SU-DHL-6 (cell line): ENCODE results near the gene FBF1.

Source experiments
- H2AFZ ChIP-seq: fragments of 200-600 bp; sonication (generic); 2 replicates; pipeline ENCODE4 v1.6.1; 2014; ENCODE audit warnings: low read depth, mild to moderate bottlenecking, moderate library complexity, mixed read lengths, antibody characterized with exemption, low read length; ENCODE audit not compliant: severe bottlenecking
- H3F3A ChIP-seq: fragments of 200-600 bp; shearing (Covaris generic); 2 replicates; pipeline ENCODE4 v1.6.0; 2016; ENCODE audit warnings: antibody characterized with exemption, mild to moderate bottlenecking; ENCODE audit not compliant: insufficient read depth
- H3K27ac ChIP-seq: fragments of 200-600 bp; sonication (generic); 2 replicates; pipeline ENCODE4 v1.5.1; 2016; ENCODE audit warnings: low read depth, mild to moderate bottlenecking, low read length, moderate library complexity, mixed read lengths
- H3K27me3 ChIP-seq: fragments of 200-600 bp; sonication (generic), shearing (Covaris generic); 2 replicates; pipeline ENCODE4 v1.6.0; 2014; ENCODE audit warnings: mild to moderate bottlenecking, low read length
- H3K36me3 ChIP-seq: fragments of 200-600 bp; sonication (generic); 2 replicates; pipeline ENCODE4 v1.6.1; 2014; ENCODE audit warnings: mild to moderate bottlenecking, low read length, mixed read lengths
- H3K4me2 ChIP-seq: fragments of 300-600, 200-600 bp; shearing (Covaris generic), sonication (generic); 2 replicates; pipeline ENCODE4 v1.6.0; 2014; ENCODE audit warnings: low read length, low read depth, mild to moderate bottlenecking; ENCODE audit not compliant: poor library complexity, severe bottlenecking
- H3K4me3 ChIP-seq: fragments of 200-600 bp; sonication (generic); 2 replicates; pipeline ENCODE4 v1.5.1; 2014; ENCODE audit warnings: antibody characterized with exemption, low read length, mild to moderate bottlenecking, mixed read lengths; ENCODE audit not compliant: insufficient read depth, poor library complexity, severe bottlenecking
- H3K79me2 ChIP-seq: fragments of 200-600 bp; sonication (generic); 2 replicates; pipeline ENCODE4 v1.6.1; 2014; ENCODE audit warnings: mild to moderate bottlenecking, low read length, moderate library complexity; ENCODE audit not compliant: insufficient read depth
- H3K9ac ChIP-seq: fragments of 200-600 bp; sonication (generic); 2 replicates; pipeline ENCODE4 v1.7.0; 2014; ENCODE audit warnings: mild to moderate bottlenecking, low read length
- H3K9me2 ChIP-seq: fragments of 200-600 bp; sonication (generic); replicated peaks from 2 replicates; pipeline ENCODE4 v1.6.1; 2014; ENCODE audit warnings: low read length; ENCODE audit not compliant: insufficient read depth
- H3K9me3 ChIP-seq: fragments of 200-600 bp; sonication (generic); 2 replicates; pipeline ENCODE4 v1.6.1; 2014; ENCODE audit warnings: low read length, mixed read lengths; ENCODE audit not compliant: insufficient read depth
- H4K20me1 ChIP-seq: fragments of 200-600 bp; sonication (generic); 2 replicates; pipeline ENCODE4 v1.6.1; 2014; ENCODE audit warnings: low read depth, mild to moderate bottlenecking, antibody characterized with exemption, low read length, moderate library complexity, mixed read lengths
- CTCF ChIP-seq: fragments of 200-600 bp; sonication (generic); IDR thresholded peaks from one replicate; pipeline ENCODE4 v1.5.1; 2017; ENCODE audit warnings: antibody characterized with exemption, mild to moderate bottlenecking, low read length, moderate library complexity; ENCODE audit not compliant: insufficient read depth, poor library complexity, severe bottlenecking
- EZH2phosphoT487 ChIP-seq: fragments of 200-600 bp; sonication (generic), shearing (Covaris generic); conservative IDR thresholded peaks from 2 replicates; pipeline ENCODE4 v1.6.1; 2018; ENCODE audit warnings: mild to moderate bottlenecking, antibody characterized with exemption, low read length, moderate library complexity, mixed read lengths

FBF1 gene

GRCh38 chr17:75876190-75876937, 64.5 kb downstream of the FBF1 start:
- Histone ChIP-seq H3K9me3 (no peaks in the 10 kb centered on the region), H3K36me3 (no peaks in the 10 kb centered on the region), H3K9me2 (no peaks in the 10 kb centered on the region), H3K4me3 (no peak overlapping the region), H3K4me2 (peak overlapping the region; percentile 30), H3K79me2 (no peaks in the 10 kb centered on the region), H3K27me3 (no peaks in the 10 kb centered on the region), H2AFZ (peak overlapping the region; percentile 72), H3K27ac (no peak overlapping the region), H3K9ac (peak overlapping the region; percentile 40; the same call in 1 of the 2 replicates), H3F3A (no peaks in the 10 kb centered on the region), H4K20me1 (no peaks in the 10 kb centered on the region)
- peak; percentile 13 for TF ChIP-seq CTCF
- no peak for TF ChIP-seq EZH2phosphoT487

GRCh38 chr17:75875940-75876189, 65.0 kb downstream of the FBF1 start:
- Histone ChIP-seq H3K9ac (peak overlapping the region; percentile 40; the same call in 1 of the 2 replicates), H3K4me3 (no peak overlapping the region)

DNA sequence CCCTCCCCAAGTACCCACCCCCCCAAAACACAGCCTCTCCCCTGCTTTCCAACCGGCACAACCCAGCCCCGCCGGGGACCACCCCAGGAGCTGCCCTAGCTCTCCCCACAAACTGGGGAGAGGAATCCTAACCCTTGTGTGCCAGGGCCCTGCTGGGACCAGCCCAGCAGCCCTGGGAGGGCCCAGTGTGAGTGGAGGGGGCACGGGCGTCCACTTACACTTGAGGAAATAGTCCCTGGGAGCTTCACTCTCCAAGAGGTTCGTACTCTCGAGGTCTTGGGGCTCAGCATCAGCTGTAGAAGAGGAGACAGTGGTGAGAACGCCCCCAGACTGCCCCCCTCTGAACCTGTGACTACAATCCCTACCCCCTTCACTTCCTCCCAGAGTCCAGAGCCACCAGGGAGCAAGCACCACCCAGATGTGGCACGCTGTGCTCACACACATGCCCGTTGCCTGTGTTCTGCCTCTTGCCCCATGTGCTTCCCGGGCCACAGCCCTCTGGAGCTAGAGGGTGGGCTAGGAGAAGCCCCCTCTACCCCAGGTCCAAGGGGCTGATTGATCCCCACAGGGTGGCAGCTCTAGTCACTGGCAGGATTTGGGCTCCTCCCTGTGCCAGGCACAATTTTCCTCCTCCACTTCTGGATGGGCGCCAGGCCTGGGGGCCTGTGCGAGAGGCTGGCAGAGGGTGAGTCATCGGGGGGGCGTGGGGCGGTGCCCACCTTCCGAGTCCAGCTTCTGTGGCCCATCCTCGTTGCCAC, 65.5 kb downstream of the FBF1 start:
- TF ChIP-seq CTCF (no peak), EZH2phosphoT487 (no peak)
- Histone ChIP-seq H3K4me2 (peak overlapping the region; percentile 30), H2AFZ (peak overlapping the region; percentile 72), H3K4me3 (no peak overlapping the region), H3K79me2 (no peaks in the 10 kb centered on the region), H4K20me1 (no peaks in the 10 kb centered on the region), H3K27ac (no peak overlapping the region), H3F3A (no peaks in the 10 kb centered on the region), H3K36me3 (no peaks in the 10 kb centered on the region), H3K9ac (peak overlapping the region; percentile 40; the same call in 1 of the 2 replicates), H3K27me3 (no peaks in the 10 kb centered on the region), H3K9me3 (no peaks in the 10 kb centered on the region), H3K9me2 (no peaks in the 10 kb centered on the region)

More at GRCh38 chr17:75875940-75876189, 65.0 kb downstream of the FBF1 start:
- Histone ChIP-seq H3K36me3 (no peaks in the 10 kb centered on the region), H2AFZ (peak overlapping the region; percentile 72), H3K27me3 (no peaks in the 10 kb centered on the region), H4K20me1 (no peaks in the 10 kb centered on the region), H3K79me2 (no peaks in the 10 kb centered on the region), H3K9me2 (no peaks in the 10 kb centered on the region), H3F3A (no peaks in the 10 kb centered on the region), H3K4me2 (peak overlapping the region; percentile 30), H3K9me3 (no peaks in the 10 kb centered on the region), H3K27ac (no peak overlapping the region)
- TF ChIP-seq CTCF (no peak), EZH2phosphoT487 (no peak)
